Left kidney (tissue), 2 donors: Measurements from ENCODE around the gene UBE2U. TPM values are rescaled to one million over a fixed set of nuclear protein-coding genes. Genes with fewer than 3 reads are reported as not detected.
"Not testable (repeated sequence)": the region's sequence is repeated elsewhere in the genome, so short reads cannot be mapped to it uniquely, and the experiment has no call there.

ENCODE experiments used
- DNase-seq: peaks from one replicate; pipeline ENCODE4 v3.0.0-alpha.2; 2013
- polyA plus RNA-seq: library from polyadenylated mRNA; unstranded; fragments of 120-200 nt; gene quantifications from one replicate; pipeline ENCODE4 v1.2.1, GENCODE V29; 2013; ENCODE audit not compliant: insufficient read length

The UBE2U gene
- polyA plus RNA-seq, 1 donor = not detected

DNA sequence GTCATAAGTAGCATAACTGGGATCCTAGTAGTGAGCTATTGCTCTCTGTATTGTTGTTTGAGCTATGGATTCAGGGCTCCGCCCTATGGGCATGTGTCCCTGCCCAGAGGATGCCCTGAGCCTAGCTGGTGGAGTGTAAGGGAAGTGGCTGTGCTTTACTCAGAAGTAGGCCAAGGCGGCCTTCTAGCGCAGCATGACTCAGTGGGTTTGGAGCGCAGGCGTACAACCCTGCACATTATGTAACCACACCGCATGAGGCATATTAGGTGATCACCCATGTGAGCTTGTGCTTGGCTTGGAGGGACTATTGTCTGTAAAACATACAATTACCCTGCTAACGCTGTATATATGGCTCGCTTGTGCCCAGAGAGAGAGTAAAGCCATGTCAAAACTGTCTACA, 11.1 kb upstream of the UBE2U start:
- DNase-seq = no peak

DNA sequence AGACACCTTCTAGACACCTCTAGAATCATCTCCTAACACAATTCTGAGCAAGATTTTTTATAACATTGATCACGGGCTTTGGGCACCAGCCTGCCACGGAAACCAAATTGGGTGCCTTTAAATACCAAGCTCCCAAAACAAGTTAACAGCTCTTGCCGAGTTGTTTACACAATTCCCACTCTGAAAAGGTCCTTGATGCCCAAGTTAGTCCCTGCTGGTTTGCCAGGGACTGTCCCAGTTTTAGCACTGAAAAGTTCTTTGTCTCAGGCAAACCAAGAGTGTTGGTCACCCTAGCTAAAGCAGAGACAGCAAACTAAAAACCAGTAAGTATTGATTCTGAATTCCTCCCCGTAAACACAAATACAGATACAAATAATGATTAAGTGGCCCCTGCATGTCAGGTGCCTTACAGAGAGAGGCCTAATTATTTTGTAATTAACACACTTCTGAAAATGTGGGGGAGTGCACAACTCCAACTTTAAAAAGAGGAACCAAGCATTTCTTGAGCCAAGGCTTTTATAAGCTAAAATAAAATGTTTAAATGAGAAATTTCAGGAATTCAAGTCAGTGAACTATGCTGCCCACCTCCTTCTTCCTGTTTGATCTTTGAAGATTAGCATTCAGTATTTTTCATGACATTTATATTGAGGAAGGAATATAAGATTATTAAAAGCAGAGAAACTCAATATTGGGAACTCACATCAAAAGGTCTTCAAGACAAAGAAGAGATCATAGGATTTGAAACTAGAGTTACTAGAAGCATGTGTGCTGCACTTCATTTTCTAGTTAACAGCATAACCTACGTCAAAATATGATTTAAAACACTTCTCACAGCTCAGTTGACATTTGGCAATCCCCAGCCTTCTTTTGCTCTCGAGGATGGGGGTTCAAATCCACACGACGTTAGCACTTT, 9.0 kb upstream of the UBE2U start:
- DNase-seq = no peak

DNA sequence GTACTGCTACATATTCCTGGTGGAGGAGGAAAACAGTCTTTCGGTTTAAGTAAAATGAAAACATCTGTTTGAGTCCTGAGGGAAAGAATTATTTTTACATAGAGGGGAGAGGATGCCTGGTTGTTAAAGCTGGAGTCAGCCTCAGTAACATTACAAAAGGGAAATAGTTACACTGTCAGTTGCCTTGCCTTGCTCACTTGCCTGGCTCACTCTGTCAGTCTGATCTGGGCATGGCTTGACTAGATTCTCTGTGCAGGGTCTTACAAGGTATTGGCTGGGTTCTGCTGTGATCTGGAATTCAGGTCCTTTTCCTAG, 8.4 kb upstream of the UBE2U start:
- DNase-seq = no peak

DNA sequence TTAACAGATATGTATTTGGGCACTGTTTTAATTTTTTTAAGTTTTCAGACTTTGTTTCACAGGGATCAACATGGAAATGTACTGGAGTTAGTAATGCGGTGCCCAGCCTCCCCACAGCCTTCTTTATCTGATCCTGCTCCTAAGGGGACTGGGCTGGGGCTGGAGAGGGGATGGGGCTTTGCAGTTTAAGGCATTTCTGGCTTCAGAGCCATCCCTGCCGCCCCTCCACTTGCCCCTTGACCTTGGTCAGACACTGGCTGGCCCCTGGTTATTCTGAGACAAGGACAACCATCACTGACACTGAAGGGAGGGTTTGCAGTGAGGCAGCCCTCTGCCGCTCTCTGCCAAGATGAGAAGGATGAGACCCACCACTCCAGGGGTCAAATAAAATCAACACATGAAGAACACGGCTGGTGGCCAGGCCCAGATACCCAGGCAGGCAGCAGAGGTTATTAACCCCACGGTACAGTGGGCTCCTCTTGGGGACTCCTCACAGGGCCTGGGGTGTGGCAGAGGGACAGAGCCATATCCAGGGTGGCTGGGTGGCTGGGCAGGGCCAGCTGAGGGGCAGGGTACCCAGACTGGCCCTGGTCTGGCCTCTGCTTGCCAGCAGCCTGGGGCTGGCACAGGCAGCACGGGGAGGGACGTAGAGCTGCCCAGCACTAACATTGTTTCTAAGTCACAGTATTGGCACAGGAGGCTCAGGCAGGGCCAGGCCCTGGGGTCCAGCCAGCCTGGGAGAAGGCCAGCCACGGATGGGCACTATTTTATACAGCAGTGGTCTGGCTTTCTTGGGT, 7.2 kb upstream of the UBE2U start:
- no peak for DNase-seq

DNA sequence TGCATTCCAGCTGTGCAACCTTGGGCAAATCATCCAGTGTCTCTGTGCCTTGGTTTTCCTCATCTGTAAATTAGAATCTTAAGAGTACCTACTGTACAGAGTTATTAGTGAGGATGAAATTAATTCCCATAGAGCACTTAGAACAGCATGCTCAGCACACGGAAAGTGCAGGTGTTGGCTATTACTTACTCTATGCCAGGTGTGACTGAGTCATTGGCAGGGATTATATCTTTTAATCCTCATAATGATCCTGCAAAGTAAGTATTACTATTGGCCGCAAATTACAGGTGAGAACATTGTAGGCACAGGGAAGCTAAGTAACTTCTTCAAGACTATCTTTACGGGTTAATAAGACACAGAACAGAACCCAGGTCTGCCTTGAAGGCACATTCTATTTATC, 6.3 kb upstream of the UBE2U start:
- no peak for DNase-seq

DNA sequence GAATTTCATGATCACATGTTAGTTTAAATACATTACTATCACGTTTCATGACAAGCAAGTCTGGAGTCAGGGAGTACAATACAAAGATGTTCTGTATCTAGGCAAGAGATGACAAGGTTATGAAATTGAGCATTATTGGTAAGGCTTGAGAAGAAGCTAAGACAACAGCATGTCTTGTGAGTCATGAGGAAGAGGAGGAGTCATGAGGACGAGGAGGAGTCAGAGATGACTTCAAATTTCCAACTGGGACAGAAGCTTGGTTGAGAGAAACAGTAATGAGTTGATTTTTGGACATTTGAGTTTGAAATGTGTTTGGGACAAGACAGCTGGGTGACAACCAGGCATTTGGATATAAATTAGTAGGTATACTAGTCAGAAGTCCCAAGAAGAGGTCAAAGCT, 4.3 kb upstream of the UBE2U start:
- no peak for DNase-seq

DNA sequence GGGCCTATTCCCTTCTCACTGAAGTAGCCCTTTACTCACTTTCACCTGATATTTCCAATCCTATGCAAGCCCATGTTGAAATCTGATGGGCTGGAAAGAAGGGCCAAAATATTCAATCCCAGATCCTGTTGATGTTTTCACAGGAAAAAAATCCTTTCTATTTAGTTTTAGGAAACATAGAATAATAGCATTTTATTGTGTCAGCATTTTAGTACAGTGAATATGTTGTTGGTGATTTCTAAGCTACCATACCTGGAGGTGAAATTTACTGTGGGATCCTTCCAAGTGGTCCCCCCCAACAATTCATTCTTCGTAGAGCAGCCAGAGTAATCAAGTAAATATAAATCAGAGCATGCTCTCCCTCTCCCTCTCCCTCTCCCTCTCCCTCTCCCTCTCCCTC, 3.4 kb upstream of the UBE2U start:
- no peak for DNase-seq

DNA sequence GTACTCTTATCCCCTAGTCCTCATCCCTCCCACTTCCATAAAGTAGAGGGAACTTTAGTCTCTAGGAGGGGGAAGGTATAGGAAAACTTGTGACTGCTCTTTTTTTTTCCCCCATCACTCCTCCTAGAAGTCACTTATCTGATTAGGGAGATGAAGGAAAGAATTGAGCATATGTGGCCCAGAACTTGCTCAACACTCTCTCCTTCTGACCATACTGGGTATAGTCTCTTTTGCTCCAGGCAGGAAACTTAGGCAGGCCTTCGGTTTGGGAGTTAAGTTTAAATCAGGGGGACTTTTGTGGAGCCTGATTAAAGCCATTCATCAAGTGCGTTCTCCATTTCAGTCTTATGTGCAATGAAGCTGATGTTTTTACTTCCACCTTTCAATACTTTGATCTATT, 5.8 kb downstream of the UBE2U start:
- DNase-seq = no peak

DNA sequence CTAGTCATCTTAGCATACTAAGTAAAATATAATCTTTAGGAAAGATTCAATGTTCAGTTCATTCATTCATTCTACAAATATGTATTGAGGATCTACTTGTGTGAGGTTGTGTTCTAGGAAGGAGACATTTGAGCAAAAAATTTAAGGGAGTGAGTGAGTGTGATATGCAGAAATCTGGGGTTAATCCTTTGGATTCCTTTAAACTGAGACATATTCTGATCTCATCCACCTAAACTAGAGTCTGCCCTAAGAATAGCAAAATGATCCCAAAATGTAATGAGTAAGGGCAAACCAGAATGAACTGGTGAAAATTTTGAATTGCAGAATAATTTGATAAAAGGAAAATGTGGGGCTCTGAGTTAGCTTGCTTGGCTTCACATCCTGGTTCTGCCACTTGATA, 8.6 kb downstream of the UBE2U start:
- DNase-seq = no peak

DNA sequence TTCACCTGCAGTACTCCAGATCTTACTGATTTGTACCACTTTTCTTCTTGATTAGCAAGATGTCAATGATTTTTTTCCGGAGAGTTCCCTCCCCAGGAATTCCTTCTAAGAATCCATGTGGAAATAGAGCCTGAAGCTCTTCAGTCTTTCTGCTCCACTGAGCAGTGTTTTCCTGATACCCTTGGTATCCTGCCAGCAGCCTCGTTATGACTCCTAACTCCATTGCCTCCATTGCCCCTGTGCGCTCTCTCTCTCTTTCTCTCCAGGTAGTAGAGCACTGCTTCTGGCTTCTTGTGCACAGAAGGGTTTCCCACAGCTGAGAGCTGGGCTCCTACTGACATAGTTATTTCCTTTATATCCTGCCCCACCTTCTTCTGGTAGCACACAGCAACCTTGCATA, 12.2 kb downstream of the UBE2U start:
- peak; percentile 44 for DNase-seq

DNA sequence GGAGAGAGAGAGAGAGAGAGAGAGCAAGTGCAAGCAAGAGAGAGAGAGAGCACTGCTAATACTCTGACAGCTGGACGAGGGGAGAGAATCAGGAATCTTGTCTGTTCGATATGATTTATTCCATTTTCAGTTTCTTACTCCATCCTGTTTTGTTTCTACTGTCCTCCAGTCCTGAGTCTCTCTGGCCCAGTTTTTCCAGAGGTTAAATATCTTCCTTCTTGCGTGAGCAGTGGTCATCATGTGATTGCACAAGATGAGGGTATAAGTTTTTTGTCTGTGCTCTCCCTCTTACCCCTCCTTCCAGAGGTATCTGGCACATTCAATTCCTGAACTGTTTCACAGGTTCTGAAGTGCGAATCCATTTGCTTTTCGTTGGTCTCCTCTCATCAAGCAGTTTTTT, 16.8 kb downstream of the UBE2U start:
- no peak for DNase-seq

DNA sequence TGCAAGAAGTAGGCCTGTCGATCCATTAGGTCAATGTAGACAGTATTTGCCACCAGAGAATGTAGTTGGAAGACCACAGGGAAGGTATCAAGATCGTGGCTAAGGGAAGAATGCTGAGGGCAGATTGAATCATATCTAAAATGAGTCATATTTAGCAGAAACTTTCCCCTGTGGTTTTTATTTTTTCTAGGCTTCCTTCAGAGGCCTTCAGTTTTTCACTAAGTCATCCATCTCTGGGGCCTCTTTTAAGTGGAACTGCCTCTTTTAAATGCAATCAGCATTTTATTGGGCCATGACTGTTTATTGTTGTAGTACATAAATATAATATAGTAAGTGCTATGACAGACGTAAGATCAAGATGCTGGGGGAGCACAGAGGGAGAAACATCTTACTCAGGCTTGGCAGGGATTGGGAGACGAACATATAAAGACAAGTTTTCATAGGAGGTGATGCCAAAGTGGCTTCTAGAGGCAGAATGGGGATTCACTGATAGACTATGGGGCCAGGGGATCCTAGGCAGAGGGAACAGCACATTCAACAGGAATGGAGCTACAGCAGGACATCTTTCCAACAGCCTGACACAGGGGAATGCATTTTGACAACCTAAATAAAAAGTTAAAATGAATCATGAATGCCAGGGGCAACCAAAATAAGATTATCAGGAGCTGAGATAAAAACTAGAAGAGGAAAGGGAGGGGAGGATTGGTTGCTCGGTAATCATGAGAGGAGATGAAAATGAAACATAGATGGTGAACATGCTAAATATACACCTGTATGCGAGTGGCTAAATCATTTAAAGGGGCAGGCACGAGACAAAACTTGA, 20.1 kb downstream of the UBE2U start:
- no peak for DNase-seq

DNA sequence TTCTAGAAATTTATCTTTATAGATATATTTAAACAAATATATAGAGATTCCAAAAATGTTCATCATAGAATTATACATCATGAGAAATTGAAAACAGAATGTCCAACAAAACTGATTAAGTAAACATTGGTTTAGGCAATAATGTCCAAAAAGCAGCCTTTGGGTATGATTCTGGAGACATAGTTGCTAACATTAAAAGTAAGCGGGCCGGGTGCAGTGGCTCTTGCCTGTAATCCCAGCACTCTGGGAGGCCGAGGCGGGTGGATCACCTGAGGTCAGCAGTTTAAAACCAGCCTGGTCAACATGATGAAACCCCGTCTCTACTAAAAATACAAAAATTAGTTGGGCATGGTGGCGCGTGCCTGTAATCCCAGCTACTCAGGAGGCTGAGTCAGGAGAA, 20.8 kb downstream of the UBE2U start:
- DNase-seq = not testable (repeated sequence)

DNA sequence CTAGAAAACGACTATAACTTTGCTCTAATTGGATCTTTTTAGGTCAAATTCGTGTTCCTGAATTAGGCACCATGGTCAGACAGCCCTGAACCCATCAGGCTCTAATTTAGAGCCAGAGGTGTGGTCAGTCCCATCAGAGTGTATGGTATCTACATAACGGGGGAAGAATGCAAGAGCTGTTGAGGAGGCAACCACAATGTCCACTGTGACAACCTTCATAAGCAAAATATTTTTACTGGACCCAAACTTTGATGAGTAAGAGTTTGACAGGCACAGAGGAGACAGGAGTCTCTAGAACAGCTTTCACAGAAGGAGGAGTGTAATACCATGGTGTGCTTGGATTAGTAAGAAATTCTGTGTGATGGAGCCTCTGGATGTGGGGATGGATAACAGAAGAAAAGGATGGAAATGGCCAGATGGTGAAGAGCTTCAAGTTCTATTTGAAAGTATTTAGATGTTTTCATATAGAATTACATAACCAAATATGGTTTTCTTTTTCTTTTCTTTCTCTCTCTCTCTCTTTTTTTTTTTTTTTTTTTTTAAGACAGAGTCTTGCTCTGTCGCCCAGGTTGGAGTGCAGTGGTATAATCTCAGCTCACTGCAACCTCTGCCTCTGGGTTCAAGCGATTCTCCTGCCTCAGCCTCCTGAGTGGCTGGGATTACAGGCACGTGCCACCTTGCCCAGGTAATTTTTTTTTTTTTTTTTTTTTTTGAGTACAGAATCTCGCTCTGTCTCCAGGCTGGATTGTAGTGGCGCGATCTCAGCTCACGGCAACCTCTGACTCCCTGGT, 24.9 kb downstream of the UBE2U start:
- DNase-seq = no peak

DNA sequence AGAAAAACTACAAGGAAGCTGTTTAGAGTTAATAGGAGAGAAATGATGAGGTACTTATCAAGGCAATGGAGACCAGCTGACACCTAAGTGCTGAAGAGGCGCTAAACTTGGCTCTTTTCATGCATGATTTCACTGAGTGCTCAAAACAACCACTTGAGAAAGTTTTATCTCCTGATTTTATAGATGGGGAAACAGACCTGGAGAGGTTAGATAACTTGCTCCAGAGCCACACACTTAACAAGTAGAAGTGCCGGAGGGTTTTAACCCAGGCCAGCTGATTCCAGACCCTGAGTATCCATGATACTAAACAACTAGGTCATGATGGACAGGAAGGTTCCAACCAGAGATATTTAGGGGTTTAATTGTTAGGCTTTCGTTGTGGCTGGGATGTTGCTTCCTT, 25.9 kb downstream of the UBE2U start:
- DNase-seq = no peak

DNA sequence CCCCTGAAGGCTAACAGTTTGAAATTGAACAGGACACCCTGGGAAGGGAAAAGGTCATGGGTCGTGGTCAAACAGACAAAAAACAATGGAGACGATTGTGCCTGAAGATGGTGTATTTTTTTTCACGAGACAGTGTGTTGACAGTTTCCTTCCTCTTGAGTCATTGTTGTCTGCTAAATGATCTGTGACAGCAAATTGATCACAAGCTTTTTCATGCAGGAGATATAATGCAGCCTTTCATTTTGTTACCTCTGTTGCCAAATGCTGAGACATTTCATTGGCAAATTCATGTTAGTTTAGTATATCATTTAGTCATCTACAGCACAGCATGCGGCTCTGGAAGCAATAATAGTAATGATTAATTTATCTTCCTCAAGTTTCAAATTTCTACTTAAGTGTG, 27.7 kb downstream of the UBE2U start:
- no peak for DNase-seq

DNA sequence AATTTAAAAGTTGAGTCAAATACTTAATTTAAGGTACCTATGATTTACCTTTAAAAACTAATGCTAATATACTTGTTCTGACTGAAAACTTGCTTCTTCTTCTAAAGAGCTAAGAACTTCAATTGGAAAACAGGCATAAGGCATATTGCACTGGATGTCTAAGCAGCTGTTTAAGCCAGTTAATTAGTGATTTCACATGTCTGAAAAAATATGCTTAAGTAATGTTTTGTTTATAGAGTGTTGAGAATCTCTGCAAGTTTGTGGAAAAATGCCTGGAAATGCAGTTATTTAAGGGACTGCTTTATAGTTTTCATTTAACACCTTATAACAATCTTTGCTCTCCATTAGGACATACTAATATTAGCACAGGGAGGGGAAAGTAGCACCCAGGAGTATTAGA, 28.2 kb downstream of the UBE2U start:
- no peak for DNase-seq

DNA sequence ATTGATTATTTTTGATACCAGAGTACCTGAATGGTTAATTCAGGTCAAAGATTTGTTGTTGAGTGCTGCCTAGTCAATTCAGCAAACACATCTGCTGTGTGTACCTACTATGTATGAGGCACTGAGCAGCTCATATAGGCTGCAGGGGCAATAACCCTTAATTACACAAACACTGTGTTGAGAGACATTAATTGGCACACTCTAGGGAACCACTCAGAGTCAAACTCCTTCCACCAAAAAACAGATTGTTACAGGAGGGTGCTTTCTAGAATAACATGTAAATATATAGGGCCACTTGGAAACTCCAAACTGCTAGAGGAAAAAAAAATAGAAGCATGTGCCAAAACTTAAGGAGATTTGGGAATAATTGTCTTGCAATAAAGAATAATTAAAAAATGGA, 31.3 kb downstream of the UBE2U start:
- DNase-seq = no peak

DNA sequence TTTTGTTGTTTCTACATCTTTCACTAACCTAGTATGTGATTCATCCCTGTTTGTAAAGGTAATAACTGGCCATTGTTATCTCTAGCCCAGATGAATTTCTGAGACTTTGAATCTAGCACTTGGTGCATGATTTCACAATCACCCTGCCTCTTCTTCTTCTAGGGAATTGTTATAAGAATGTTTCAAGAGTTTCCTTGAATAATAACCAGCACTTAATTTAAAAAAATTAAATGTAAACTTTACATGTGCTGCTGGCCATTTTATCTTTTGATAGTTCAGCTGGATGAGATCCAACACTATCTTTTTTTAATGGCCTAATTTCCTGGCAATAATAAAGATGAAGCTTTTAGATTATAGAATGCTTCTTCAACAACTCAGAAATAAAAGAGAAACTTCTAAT, 31.8 kb downstream of the UBE2U start:
- DNase-seq = no peak

DNA sequence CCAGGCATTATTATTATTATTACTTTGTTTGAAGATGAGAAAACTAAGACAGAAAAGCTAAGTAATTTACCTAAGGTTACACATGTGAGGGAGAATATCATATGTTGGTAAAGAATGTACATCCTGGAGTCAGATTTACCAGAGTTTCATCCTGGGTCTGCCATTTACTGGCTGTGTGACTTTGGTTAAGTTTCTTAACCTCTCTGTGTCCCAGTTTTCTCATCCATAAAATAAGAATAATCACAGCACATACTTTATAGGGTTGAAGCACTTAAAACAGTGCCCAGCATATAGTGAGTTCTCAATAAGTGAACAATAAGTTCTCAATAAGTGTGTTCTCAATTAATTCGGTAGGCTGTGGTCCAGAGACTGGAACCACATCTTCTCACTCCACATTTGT, 32.5 kb downstream of the UBE2U start:
- DNase-seq = no peak

DNA sequence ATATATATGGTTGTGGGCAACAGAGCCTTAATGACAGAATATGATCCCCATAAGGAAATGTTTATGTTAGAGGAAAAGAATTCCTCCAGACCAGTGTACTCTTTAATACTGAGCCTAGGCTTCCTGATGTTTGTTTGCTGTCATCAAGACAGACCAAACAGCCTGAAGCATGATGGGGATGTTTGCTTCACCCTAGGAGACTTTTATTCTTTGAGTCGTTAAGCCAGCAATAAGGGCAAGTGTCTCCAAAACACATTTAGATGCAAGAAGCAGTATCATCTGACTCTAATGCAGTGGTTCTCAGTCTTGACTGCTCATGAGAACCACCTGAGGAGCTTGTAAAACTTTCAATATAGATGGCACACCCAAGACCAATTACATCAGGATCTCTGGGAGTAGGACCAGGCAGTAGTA, 33.1 kb downstream of the UBE2U start:
- DNase-seq = no peak

DNA sequence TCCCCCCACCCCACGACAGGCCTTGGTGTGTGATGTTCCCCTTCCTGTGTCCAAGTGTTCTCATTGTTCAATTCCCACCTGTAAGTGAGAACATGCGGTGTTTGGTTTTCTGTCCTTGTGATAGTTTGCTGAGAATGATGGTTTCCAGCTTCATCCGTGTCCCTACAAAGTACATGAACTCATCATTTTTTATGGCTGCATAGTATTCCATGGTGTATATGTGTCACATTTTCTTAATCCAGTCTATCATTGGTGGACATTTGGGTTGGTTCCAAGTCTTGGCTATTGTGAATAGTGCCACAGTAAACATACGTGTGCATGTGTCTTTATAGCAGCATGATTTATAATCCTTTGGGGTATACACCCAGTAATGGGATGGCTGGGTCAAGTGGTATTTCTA, 36.1 kb downstream of the UBE2U start:
- not testable (repeated sequence) for DNase-seq
